GM19351 (cell line): ENCODE data around the gene SYNJ2.
A peak's percentile ranks its signal among the peaks of the same experiment; 100 is the strongest.

ENCODE experiments used
- ATAC-seq: cut with Tn5 transposase; IDR thresholded peaks from one replicate; pipeline ENCODE4 v1.9.1; 2021; ENCODE audit warnings: mild to moderate bottlenecking, moderate library complexity; ENCODE audit not compliant: unreplicated experiment

SYNJ2 gene

GRCh38 chr6:157978021-157978783 is 3.5 kb upstream of the SYNJ2 start:
- ATAC-seq = no peak

GRCh38 chr6:157980288-157981131 is 1.2 kb upstream of the SYNJ2 start:
- peak; percentile 33 for ATAC-seq

- ATAC-seq = no peak
Measured at GRCh38 chr6:157981132-157981394, 600 bp upstream of the SYNJ2 start.

GRCh38 chr6:157982102-157982562 is 469 bp downstream of the SYNJ2 start:
- peak; percentile 44 for ATAC-seq

- no peak for ATAC-seq
Measured at GRCh38 chr6:157982563-157983405, 1.1 kb downstream of the SYNJ2 start.

- no peak for ATAC-seq
Measured at GRCh38 chr6:157983406-157984119, 1.9 kb downstream of the SYNJ2 start.

GRCh38 chr6:157984128-157984527 is 2.5 kb downstream of the SYNJ2 start:
- no peak for ATAC-seq

- no peak for ATAC-seq
Measured at GRCh38 chr6:157984686-157985225, 3.1 kb downstream of the SYNJ2 start.

GRCh38 chr6:157985378-157986155 is 3.9 kb downstream of the SYNJ2 start:
- ATAC-seq = no peak

- ATAC-seq = no peak
Measured at GRCh38 chr6:157987788-157988699, 6.4 kb downstream of the SYNJ2 start.

GRCh38 chr6:157988700-157989063 is 7.0 kb downstream of the SYNJ2 start:
- ATAC-seq = no peak

- ATAC-seq = no peak
Measured at GRCh38 chr6:157989541-157990289, 8.1 kb downstream of the SYNJ2 start.

- peak; percentile 61 for ATAC-seq
Measured at GRCh38 chr6:157990321-157991066, 8.8 kb downstream of the SYNJ2 start.

GRCh38 chr6:157991067-157991432 is 9.4 kb downstream of the SYNJ2 start:
- no peak for ATAC-seq

GRCh38 chr6:157993076-157993475 is 11.4 kb downstream of the SYNJ2 start:
- ATAC-seq = no peak

- no peak for ATAC-seq
Measured at GRCh38 chr6:157994125-157994795, 12.6 kb downstream of the SYNJ2 start.

- no peak for ATAC-seq
Measured at GRCh38 chr6:157995458-157995857, 13.8 kb downstream of the SYNJ2 start.
